Testis (tissue), 2 donors: ENCODE results near the gene GOT1.

ENCODE experiments used
- CTCF ChIP-seq, 3 experiments: fragments of 450-650 bp in 2 of 3; fragments of 200-600 bp in 1 of 3; sonication (generic) in 1 of 3; IDR thresholded peaks; one replicate each; pipeline ENCODE4 v1.5.1; 2016 to 2019; ENCODE audit warnings: antibody characterized with exemption in 3 of 3, mild to moderate bottlenecking in 2 of 3, moderate library complexity in 1 of 3
- POLR2A ChIP-seq: fragments of 450-650 bp; IDR thresholded peaks from one replicate; pipeline ENCODE4 v1.6.1; 2017; ENCODE audit warnings: antibody characterized with exemption, mild to moderate bottlenecking, moderate library complexity

GRCh38 chr10:99393683-99394082, 36.7 kb downstream of the GOT1 start:
- TF ChIP-seq CTCF (IDR thresholded peaks at IDR 0.05) (no peak), POLR2A (no peak)
